LHCN-M2 (cell line): Measurements from ENCODE around the gene DNAH17. TPM values are rescaled to one million over a fixed set of nuclear protein-coding genes. Genes with fewer than 3 reads are reported as not detected.

Experiments used
- DNase-seq: peaks from one replicate; pipeline ENCODE4 v3.0.0-alpha.2; 2012; ENCODE audit warnings: low read depth
- total RNA-seq: library from RNA; depleted of rRNA; stranded (reverse); fragments of >200 nt; gene quantifications from 2 replicates; pipeline ENCODE4 v1.2.3, GENCODE V29; 2014

The DNAH17 gene
- total RNA-seq, 1 experiment from 2014 or later = not detected

DNA sequence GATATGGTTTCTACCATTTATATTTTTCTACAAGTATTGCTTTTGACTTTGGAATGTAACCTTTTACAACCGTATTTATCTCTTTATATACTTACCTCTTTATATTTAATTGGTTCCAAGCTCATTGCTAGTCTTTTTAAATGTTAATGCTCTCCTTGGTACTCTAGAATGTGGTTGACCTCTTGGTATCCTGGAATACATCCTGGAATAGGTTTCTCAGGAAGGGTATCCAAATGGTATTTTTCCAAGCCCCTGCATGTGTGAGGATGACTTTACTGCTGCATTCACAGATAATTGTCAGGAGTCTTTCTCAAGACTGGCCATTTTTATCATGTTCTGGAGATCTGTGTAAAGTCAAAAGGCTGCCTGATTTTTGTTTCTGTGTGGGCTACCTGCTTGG is 30.2 kb downstream of the DNAH17 start:
- no peak for DNase-seq

DNA sequence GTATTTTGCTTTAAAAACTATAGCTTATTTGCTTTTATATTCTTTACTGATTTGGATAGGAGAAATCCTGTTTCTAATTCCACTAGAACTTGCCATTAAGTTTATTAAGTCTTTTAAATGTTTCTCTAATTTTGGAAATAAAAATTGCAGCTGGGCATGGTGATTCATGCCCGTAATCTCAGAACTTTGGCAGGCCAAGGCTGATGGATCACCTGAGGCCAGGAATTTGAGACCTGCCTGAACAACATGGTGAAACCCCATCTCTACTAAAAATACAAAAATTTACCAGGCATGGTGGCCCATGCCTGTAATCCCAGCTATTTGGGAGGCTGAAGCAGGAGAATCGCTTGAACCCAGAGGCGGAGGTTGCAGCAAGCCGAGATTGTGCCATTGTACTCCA is 30.7 kb downstream of the DNAH17 start:
- no peak for DNase-seq

DNA sequence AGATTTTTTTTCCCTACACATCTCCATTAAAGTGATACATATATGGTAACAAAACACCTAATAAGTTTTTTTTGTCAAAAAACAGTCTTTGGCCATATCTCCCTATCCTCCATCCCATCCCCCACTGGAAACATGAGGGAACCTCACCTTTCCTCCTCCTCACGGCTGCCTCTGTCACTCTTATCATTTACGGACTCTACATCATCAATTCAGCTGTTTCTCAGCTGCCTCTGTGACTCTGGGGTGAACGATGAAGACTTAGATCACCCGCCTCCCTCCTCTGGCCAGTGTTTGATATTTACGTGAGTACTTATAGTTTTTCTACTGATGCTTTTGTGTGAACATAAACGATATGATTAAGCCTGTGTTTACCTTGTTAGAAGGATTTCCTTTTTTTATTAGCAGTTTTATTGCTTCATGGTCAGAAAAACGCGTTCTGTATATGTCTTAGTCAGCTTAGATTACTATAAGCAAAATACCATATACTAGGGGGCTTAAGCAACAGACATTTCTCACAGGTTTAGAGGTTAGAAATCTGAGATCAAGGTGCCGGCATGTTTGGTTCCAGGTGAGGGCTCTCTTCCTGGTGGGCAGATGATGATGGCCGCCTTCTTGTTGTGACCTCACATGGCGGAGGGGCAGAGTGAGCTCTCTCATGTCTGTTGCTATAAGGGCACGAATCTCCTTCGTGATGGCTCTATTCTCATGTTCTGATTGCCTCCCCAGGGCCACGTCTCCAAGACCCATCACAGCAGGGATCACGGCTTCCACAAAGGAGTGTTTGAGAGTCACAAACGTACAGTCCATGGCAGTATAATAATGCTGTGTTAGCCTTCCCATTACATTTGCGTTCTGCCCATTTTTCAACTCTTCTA is 32.1 kb downstream of the DNAH17 start:
- DNase-seq = peak; percentile 97

DNA sequence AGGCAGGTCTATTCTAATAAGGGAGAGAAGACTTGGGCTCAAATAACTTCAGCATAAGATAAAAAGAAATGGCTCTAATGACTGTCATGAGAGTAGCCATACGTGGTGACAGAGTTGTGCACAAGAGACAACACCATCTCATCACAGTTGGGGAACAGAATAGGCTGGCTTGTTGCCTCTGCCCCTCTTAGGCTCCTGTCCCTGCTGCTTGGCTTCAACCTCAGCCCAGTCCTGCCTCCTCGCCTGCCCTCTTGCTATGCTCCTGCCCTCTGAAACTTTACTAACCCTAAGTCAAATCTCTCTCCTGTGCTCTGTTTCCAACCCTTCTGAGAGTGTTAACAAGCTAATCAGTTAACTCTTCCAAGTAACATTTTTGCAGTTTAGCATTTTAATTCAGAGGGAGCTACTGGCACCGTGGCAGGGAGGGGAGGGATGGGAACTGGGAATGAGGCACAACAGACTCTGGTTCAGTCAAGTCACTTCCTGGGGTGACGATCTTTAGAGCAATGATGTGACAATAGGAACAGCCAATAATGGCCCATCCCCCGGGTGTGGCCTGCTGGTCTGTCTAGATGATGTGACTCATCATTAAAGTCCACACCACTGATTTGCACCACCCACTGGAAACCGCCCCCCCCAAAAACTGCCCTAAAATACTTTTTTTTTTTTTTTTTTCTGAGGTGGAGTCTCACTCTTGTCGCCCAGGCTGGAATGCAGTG is 35.5 kb downstream of the DNAH17 start:
- peak; percentile 50 for DNase-seq

DNA sequence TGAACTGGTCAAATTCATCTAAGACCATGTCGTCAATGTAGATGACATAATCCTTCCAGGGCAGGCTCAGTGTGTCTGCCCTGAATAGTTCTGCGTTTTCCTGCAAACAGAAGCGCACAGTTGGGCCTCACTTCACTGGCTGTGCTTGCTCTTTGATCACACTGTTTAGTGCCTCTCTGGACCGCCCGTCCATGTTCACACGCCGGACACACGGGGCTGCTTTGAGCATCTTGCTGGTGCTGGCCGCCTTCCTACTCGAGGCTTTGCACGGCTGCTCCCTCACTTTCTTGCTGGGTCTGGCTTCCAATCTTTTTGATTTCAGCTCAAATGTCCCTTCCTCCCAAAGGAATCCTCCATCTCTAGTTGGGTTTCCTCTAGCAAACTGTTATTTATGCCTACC is 37.4 kb downstream of the DNAH17 start:
- DNase-seq = no peak

DNA sequence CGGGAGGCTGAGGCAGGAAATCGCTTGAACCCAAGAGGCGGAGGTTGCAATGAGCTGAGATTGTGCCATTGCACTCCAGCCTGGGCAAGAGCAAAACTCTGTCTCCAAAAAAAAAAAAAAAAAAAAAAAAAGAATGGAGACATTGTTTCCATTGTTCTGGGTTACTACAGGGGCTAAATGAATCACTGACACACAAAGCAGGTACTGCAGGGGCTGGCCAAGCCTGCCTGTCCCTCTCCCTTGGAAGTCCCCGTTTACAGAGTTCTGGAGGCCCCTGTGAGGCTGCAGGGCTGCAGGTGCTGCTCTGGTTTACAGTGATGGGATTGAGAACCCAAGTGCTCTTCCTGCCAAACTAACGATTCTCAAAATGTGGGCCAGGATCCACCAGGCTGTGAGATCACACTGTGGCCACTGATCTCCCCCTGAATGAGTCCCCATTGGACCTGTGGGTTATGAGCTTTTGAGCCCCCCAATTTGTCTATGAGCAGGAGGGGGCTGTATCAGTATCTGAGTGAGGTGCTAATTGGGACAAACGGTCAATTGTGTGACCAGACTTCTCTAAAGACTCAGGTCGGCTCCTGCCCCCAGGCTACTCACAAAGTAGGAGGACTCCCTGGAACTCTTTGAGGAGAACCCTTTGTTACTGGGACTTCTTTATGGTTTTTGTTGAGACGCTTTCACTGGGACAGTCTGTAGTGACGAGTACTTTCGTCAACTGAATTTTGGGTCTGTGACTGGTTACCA is 39.0 kb downstream of the DNAH17 start:
- no peak for DNase-seq

DNA sequence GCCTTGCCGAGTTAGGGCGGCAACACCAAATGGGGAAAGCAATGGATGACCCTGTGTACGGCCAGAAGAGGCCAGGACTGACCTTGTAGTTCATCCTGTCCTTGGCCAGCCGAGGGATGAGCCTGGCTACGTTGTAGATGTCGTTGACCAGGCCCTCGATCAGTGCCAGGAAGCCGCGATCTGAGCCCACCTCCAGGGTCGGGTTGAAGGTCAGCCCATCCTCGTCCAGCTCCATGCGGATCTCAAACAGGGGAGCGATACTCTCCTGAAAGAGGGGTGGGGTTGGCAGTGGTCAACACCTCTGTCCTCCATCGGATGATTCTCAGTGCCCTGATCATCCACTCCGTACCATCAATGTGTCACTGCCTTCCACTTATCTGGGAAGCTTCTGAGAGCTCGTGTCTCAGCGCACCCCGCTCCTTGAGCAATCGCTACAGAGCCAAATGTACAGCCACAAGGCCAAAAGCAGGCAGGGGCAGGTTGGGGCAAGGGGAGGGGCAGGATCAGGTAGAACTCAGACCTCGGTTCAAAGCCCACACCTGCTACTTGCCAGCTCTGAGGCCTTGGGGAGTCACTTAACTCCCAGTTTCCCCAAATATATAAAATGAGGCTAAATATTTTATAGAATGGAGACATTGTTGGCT is 39.9 kb downstream of the DNAH17 start:
- no peak for DNase-seq

DNA sequence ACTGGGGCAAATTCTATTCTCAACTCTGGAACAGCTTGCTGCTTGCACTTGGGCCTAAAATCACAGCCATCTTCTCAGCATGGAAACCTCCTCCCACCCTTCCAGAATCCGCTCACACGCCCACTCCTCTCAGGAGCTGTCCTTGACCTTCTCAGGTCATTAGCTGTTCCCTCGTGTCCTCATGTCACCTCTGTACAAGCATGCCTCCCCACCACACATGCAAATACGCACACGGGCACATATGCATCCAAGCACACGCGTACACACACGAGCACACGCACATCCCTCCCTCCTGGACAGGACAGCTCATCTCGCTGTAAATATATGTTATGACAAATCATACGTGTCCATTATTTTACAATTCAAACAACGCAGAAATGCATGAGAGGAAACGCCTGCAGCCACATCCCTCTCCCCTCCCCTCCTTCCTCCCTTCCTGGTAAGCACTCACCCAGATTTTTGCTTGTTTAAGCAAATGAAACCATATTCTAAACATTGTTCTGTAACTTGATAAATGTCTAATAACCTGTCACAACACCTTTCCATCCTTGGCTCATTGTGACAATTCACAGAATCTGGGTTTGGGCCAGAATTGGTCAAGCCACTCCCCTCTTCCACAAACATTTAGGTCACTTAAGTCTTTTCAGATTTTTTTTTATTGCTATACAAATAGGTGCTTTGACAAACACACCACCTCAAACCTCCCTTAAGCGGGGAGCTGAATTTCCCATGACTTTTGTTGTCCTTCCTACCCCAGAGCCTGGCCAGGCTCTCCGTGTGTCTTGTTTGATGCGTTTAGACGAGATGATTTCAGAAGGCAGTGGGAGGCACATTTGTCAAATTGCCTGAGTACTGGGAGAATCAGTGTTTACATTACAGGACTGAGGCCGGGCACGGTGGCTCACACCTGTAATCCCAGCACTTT is 41.7 kb downstream of the DNAH17 start:
- no peak for DNase-seq

DNA sequence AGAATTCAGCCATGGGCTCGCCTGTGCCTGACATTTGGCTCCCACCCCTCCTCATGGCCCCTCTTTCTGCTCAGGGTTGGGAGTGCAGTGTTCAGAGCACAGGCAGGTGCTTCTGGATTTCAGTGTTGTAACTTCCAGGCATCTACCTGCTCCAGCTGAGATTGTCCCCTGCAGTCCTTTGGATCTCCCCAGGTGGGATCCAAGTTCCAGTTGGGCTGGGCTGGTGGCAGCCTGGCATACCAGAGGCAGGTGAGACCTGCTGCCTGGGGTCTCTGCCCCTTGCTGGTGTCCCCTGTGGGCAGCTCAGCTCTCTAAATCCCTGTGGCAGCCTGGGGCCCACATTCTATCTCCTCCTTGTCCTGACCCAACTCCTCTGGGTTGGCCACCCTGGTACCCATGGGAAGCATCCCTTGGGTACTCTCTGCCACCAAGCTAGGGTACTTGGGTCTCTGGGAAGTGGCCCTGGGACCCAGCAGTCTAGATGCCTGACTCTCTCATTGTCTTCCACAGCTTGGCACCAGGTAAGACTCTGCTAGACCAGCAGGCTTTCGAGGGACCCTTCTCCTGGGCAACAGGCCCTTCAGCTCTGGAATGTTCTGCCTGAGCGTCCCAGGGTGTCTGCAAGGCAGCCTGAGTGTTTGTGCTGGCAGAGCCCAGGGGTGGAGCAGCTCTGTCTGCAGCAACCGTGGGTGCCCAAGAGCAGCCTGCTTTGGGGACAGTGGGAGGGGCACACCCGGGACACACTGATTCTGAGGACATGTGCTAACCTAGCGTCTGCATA is 42.5 kb downstream of the DNAH17 start:
- DNase-seq = no peak

DNA sequence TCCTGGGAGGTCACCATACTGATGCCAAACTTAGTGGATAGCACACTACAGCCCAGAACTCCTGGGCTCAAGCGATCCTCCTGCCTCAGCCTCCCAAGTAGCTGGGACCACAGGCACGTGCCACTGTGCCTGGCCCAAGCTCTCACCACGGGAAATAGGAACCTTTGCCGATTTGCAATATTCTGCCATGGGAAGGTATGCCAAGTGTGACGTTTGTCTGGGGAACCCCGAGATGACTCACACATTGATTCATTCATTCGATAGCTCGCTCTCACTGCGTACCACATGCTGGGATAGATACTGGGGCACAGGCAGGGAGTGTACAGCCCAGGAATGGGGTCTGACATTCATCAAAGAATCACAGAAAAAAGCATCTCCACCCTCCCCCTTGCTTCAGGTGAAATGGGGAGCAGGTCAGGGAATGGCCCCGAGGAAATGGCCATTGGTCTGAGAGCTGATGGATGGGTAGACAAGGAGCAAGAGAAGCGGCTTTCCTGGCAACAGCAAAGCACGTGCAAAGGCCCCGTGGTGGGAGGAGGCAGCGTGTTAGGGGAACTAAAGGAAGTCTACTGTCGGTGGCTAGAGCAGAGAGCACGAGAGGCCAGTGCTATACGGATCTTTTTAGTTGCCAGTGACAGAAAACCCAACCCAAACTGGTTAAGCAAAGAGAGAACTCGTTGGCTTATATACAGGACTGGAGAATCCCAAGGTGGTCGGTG is 44.1 kb downstream of the DNAH17 start:
- DNase-seq = peak; percentile 52

DNA sequence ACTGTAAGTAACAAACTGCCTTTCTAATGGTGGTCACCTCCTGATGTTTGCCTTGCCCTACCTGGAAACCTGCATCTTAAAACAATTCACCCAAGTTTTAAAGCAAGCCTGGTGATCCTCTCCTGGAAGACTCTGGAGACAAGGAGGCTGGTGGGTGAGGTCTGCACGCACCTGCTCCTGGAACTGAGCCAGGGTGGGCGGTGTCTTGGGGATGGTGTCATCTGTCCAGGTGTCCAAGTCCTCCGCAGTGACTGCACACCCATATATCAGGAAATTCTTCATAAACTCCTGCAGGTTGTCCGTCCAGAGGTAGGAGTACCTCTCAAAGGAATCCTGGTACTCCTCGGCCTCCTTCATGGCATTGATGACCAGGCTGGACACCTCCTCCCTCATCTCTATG is 44.9 kb downstream of the DNAH17 start:
- no peak for DNase-seq

DNA sequence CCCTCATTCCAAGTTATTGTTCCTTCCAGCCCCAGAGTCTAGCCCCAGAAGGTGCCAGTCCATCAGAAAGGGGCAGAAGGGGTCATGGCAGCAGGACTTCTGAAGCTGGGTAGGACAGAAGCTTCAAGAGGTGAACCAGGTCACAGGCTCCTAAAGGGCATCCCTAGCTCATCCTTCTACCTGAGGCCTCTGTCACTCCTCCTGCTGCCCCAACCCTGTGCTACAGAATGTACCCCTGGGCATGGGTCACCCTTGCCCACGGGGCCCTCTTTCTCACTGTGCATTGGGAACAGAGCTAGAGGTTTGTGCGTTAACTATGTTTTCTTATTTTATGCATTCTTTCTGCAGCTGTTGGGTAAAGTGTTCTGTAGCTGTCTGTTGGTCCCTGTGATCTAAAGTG is 46.5 kb downstream of the DNAH17 start:
- no peak for DNase-seq

DNA sequence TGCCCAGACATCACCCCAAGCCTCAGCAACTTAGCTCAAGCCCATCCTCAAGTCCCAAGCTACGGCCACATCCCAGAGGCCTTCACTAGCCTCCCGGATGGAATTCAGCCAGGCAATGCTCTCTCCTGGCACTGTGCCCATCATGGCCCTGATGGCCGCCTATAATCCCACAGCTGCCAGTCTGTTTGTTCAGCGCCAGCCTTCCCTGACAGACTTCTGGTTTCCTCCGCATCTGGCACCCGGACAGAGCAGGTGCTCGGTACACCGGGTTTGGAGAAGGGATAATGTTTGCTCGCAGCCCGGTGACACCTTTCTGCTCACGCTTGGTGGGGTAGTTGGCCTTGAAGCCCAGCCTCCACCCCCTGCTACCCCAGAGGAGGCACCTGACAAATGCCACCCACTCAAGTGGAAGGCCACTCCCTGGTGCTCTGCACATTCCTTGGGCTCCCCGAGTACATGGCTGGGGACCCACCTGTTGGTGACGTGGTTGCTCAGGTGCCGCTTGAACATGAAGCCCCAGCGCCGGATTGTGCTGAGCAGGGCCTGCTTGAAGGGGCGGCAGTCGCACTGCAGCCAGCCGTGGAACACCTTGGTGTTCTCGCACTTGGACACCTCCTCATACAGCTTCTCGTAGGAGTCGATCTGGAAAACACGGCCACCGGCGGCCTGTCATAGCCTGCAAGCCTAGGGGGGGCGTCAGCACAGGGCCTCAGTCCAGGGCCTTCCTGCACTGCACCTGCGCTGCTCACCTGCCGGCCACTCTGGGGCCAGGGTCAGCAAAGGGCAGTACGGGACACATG is 47.1 kb downstream of the DNAH17 start:
- DNase-seq = no peak

DNA sequence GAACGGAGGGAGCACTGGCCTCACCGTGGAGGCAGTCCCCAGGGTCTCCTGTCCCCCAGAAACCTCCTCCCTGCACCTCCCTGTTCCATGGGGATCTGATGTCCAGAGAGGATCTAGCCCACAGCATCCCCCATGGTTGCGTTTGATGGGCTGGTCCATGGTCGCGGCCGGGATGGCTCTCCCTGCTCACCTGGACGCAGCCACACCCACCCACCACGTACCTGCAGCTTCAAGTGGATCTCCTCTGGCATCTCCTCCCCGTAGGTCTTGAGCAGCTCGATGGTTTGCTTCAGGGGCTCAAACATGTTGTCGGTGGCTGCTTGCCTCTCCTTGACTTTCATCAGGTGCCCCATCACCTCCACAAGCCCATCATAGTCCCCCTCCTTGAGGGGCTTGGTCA is 47.9 kb downstream of the DNAH17 start:
- DNase-seq = no peak

DNA sequence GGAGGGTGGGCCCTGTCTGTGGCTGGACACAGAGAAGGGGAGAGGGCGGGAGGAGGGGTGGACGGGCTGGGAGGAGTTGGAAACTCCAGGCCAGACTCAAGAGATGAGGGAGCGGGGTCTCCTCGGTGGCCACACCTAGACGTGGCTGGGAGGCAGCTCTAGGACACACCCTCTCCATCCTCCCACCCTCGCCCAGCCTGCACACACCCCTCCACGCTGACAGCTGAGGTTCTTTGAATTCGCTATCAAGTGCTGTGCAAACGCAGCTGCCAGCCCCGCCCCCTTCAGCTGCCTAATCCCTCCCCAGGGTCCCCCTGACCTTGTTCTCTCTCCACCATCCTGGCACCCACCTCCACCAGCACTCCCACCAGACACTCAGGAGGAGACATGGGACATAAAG is 48.7 kb downstream of the DNAH17 start:
- no peak for DNase-seq

DNA sequence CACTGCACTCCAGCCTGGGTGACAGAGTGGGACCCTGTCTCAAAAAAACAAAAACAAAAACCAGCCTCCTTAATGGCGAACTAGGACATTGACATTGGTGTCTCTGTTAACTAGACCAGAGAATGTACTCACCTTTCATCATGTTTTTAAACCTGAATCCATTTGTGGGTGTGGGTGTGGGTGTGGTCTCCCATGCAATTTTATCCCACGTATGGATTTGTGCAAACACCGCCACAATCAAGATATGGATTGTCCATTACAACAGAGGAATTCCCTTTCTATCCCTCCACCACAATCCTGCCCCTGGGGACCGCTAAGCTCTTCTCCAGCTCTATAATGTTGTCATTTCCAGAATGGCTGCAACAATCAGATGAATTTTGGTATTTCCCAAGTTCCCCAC is 49.9 kb downstream of the DNAH17 start:
- no peak for DNase-seq

DNA sequence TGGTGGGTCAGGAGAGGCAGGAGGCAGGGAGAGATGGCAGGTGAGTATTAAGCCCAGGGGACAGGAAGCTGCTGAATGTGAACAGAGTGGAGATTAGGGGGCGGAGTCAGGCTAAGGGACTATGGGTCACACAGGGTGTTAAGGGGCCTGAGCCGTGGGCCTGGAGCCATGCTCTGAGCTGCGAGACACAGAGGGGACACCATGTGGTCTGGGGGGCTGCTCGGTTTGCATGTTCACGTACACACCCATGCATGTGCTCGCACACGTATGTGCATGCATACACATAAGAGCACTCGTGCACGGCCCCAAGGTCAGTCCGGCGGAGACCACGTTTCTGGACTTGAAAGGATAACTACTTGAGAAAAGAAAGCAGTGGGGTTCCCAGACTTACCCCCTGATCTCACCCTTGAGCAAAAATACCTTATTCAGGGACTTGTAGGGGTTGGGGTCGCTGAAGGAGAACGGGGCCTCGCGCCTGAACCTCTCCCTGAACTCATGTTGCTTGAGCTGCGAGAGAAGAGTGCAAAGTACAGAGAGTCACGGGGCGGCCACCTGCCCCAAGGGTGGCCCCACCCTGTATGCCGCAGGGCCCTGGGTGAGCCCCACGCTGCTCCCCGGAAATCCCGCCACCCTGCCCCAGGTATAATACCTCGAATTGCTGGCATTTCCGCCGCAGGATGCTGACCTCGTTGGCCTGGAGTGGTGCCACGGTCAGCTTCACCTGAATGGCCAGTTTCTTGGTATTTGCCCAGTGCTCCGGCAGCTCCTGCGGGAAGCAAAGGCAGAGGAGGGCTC is 50.8 kb downstream of the DNAH17 start:
- DNase-seq = no peak
